Suppressor macrophage treated with lipopolysaccharide for 1 hour (primary cell): Measurements from ENCODE around the gene BLTP3B.

Experiments used
- DNase-seq, 3 donors: peaks; one replicate each; pipeline ENCODE4 v3.0.0-alpha.2; 2020 to 2022

The BLTP3B gene

DNA sequence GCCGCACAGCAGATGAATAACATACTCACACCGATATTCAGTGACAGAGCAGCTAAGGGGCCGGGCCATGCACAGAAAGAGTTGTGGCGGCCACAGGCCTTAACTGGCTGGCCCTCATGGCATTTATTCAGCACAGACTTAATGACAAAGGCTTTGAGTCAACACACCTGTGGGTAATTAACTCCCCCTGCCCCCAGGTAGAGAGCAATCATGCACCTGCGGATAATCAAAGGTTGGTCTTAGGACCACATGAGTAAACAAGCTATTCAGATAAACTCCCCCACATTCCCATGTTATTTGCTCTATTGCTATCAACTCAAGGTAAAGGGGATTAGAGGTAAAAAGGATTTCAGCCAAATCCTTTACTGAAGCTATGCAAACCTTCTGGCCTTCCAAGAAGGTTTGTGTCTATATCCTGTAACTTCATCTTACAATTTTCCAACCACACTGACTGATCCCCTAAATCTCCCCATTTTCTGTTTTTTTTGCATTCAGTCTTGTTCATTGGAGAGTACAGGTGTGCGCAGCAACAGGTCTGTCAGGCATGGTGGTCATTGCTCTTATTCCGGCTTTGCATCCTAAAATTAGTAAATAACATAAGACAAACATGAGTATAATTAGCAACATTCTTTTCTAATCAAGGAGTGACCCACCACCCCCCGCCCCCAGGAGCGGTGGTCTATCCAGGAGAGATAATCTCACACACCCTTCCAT lies 16.9 kb upstream of the BLTP3B start:
- DNase-seq = no peak

DNA sequence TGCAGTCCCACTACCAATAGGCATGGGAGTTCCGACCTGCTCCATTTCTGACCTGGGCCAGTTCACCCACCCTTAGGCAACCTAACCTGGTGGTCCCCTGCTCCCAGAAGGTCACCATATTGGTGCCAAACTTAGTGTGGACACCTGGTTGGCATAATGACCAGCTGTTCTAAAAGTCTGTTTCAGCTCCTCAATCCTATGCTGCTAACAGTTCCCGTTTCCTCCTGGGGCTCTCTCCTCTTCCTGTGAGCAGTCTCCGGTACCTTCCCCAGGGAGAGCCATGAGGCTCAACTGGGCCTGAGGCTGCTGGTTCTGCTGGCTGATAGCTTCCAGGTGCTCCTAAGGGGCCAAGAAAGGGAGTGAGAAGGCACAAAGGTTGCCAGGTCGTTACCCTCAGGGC lies 15.9 kb upstream of the BLTP3B start:
- no peak for DNase-seq

DNA sequence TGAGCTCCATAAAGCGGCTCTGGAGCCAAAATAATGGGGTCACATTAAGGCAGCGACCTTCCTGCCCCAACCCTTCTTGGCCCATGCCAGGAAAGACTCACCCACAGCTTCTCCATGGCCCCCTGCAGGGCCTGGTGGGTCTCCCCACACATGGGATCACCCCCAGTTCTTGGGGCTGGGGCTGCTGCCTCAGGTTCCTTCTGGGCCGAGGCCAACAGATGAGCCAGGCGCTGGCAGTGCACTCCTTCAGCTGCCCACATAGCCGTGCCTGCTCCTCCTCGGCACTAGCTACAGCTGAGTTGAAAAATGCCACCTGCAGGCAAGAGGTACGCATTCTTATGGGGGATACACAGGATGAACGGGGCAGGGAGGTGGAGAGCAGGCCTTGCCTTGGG lies 14.8 kb upstream of the BLTP3B start:
- DNase-seq = no peak

DNA sequence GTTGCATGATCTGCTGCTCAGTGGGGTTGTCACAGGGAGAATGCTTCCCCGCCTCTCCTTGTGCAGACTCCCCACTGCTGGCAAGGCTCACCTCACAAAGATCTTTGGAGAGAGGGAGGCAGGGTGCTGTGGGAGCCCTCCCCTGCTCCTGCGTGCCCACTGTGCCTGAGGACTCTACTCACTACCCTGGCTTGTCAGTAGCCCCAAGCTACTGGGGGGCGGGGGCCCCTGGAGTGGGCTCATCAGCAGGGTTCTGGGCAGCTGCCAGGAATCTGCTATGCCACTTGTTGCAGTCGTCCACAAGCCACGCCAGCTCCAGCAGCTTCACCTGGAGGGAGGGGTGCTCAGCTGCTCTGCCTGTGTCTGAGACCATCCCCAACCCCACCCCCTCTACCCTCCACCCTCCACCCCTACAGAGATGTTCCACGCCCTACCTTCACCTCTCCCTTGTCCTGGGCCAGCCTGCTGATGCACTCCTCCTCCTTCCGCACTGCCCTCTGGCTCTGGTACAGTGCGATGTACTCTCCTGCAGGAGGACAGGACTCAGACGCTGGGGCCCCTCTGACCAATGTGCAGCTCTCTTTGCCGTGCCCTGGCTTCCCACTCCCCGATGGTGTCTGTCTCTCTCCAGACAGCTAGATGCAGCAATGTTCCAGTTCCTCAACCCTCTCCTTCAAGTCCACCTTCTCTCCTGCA lies 14.2 kb upstream of the BLTP3B start:
- no peak for DNase-seq

DNA sequence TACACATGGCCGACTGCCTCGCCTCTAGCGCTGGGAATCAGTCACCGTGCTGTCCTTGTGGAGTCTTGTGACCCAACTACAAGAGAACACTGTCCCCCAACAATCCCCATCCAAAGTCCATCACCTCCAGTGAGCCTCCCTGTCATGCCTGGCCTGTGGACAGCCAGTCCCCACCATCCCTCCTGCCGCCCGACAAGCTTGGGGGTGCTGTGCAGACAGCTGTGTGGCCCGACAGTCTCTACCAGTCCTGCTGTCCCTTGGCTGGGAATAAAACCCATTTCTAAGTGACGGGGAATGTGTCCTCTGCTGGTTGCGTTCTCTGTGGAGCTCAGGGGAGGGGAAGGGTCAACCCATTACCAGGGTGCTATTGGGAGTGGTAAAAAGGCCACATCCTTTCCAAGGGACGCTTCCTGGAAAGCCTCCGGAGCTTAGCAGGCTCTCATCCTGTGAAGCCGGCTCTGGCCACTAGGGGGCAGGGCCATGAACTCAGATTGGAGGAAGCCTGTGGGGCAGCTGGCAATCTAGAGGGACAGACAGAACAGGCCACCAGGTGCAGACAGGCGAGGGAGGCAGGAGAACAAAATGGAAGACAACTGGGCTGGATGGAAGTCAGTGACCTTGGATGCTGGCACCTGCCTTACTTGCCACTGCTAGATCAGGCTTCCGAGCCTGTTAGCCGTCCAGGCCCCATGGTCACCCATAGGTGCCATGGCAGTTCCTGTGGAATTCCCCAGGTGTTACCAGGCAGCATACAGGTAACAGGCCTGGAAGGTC lies 12.0 kb upstream of the BLTP3B start:
- DNase-seq = peak; percentile 77 to 89 (median 84)

DNA sequence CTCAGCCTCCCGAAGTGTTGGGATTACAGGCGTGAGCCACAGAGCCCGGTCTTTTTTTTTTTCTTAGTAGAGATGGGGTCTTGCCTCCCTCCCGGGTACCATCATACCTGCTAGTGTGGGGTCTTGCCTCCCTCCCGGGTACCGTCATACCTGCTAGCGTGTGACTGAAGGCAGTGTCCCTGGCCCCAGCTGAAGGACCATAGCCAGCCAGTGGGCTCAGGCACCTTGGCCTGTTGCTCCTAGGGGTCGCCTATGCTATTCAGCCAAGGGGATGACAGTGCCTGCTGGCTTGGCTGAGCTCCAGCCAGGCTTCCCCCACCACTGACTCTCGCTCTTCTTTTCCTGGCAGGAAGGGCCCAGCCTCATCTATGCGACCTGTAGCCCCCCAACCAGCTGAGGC lies 10.5 kb upstream of the BLTP3B start:
- DNase-seq = no peak

DNA sequence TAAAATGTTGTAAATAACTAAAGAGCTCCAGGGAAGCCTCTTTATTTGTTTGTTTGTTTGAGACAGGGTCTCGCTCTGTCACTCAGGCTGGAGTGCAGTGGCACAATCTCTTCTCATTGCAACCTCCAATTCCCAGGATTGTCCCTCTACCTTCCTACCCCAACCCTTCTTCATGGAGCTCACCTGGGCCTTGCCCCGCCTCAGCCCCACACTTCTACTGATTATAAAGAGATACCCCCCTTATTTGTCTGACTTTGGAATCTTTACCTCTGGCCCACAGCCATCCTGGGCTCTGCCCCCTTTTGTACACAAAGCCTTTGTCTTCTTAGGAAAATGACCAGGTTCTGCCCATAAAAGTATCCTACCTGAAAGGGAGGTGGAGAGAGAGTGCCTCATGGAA lies 9.1 kb upstream of the BLTP3B start:
- DNase-seq = no peak

DNA sequence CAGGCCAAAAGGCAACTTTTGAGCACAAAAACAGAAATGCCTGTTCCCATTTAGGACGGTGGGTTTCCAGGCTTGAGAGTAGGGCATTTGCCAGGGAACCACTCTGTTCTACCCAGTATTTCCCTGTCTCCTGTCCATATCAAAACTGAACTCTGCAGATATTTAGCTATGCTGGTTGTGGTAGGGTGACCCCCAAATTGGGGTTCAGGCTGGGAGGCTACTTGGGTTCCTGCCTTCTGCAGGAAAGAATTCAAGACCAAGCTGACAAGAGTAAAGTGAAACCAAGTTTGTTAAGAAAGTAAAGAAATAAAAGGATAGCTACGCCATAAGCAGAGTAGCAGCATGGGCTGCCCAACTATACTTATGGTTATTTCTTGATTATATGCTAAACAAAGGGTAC lies 3.6 kb upstream of the BLTP3B start:
- no peak for DNase-seq

DNA sequence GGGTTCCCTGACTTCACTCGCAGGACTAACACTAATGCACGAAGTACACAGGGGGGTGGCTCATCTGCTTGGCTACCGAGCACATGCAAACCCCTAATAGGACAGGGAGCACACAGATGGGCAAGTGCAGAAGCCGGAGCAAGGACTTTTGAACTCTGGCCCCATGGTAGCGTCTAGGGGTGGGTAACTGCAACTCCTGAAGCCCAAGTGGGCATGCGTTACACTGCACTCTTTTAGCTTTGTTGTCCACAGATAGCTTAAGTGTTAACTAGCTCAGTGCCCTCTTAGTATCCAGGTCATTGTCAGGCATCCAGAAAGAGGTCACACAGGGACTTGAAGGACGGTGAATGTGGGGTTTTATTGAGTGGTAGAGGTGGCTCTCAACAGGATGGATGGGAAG lies 3.0 kb upstream of the BLTP3B start:
- DNase-seq = no peak

DNA sequence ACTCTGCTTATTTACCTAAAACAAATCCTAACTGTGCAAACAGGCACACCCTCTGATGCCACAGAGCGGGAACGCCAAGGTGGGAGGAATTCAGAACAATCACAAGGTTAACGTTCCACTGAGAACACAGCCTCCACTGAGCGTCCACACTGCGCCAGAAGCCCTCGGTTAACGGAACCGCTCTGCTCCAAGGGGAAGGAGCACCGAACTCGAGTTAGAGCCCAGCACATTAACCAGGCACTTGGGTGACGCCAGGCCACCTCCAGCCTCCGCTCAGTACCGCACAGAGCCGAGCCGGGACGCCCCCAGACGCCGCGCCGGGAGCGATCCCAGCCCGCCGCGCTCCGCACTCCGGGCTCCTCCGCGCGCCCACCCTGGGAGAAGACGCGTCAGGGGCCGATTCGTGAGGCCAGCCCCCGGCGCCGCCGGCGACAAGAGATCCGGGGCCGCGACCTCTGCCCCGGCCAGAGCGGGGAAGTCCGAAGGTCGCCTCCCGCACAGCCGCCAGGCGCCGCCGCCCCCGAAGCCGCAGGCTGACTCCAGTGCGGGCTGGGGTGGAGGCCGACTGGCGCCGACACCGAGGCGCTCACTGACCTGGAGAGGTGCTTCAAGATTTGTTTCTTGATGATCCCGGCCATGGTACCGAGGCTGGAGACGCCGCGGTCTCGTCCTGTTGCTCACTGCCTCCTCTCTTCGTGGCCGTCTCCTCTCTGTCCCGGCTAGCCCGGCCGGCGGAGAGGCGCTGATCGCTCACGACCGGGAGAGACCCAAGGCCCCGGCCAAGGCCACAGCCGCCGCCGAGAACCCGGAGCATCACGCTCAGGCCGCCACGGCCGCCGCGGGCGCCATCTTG lies 450 bp downstream of the BLTP3B start:
- peak; percentile 48 to 65 (median 52) for DNase-seq

DNA sequence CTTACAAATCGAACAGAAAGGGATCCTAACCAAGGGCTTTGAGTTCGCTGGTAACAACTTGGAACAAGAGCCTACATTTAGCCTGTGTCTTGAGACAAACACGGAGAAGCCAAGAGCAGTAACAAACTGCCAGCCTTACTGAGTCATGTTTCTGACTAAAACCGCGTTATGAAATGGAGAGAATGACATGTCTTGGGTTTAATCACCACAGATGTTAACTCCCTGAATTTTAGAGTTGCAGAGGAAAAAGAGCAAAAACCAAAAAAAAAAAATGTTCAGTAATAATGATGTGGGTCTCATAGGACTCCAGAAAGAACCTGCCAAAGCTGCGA lies 1.0 kb downstream of the BLTP3B start:
- peak; percentile 71 to 92 (median 91) for DNase-seq

DNA sequence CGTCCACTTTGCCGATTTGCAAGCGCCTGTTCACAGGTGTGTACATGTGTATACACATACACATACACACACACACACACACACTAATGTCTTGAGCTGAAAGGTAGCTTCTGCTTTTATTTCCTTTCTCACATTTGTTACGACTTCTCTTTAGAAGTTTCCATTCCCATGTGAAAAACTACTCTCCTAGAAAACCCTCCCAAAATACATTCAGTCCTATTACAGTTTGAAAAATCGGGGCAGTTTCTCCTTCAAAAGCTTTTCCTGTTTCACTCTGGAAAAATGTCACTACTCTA lies 3.9 kb downstream of the BLTP3B start:
- DNase-seq = no peak

DNA sequence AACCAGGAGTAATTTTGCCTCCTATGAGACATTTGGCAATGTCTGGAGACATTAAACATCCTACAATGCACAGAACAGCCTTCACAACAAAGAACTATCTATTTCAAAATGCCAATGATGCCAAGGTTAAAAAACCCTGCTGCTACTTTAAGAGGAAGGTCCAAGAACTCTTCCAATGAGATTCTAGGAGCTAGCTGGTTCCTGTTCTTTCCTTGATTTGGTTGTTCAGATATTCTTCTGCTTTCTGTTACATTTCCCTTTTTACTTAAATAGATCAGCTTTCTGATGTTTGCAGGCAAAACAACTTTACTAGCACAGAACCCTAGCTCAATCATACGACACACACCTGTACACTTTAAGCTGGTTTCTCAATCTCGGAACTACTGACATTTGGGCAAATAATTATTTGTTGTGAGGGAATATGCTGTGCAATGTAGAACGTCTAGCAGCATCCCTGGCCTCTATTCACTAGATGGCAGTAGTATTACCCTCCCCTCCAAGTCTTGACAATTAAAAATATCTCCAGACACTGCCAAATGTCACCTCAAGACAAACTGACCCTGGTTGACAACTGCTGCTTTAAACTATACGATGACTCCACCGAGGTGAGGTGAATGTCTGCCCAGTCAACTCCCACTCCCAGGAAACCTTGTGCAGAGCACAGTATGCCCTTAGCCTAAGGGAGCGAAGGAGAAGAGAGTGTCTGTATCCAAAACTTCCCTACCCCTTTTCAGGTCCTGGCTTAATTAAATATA lies 4.4 kb downstream of the BLTP3B start:
- DNase-seq = peak; percentile 51 to 70 (median 68)

DNA sequence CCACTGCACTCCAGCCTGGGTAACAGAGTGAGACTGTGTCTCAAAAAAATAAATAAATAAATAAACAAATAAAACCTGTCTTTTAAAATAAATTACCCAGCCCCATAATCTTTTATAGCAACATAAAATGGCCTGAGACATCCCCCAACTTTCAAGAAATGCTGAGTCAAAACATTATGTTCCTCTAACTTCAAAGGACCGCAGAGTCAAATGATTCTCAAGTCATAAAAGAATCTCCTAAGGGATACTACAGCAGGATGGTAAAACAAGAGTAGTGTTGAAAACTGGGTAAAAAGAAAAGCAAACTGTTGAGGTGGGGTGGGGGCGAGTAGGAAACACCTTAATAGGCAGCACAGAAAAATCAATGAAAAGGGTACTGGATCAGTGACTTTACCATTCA lies 9.5 kb downstream of the BLTP3B start:
- DNase-seq = no peak

DNA sequence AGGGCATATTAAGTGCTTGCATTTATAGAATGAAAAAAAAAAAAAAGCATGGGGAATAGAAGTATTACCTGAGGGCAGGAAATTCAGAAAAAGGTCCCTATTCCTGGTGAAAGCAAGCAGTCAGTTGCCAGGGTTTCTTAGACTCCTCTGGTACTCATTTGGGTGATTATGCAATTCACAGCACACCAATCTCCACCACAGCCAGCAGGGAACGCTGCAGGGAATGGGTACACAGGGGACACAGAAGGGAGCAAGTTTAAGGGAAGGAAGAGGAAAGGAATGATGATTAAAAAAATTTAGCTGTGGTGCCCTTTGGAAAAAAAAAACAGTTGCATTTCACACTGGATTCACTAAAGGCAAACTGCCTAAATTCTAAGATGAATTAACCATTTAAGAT lies 14.2 kb downstream of the BLTP3B start:
- DNase-seq = peak; percentile 59 to 64 (median 64)

DNA sequence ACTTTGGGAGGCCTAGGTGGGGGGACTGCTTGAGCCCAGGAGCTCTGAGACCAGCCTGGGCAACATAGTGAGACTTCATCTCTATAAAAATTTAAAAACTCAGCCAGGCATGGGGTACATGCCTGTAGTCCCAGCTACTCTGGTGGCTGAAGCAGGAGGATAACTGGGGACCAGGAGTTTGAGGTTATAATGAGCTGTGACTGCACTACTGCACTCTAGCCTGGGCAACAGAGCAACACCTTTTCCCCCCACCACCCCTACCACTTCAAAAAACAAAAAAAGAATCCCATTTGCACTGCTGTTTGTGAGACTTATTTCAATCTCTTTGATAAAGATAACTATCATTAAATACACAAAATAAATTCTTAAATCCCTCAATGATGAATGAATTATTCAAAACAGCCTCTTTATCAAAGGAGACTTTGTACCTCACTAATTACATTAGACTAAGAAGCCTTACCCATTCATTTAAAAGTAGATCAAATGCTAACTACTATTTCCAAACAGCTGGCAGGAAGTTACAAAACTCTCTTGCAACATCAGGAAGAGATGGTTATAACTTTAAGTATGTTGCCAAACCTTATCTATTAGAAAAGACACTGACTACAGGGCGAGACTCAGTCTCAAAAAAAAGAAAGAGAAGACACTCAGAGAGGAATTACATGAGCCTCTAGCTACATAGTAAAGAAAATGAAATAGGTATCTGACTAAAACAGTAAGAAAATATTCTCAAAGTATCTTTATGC lies 14.7 kb downstream of the BLTP3B start:
- peak; percentile 39 to 80 (median 79) for DNase-seq

DNA sequence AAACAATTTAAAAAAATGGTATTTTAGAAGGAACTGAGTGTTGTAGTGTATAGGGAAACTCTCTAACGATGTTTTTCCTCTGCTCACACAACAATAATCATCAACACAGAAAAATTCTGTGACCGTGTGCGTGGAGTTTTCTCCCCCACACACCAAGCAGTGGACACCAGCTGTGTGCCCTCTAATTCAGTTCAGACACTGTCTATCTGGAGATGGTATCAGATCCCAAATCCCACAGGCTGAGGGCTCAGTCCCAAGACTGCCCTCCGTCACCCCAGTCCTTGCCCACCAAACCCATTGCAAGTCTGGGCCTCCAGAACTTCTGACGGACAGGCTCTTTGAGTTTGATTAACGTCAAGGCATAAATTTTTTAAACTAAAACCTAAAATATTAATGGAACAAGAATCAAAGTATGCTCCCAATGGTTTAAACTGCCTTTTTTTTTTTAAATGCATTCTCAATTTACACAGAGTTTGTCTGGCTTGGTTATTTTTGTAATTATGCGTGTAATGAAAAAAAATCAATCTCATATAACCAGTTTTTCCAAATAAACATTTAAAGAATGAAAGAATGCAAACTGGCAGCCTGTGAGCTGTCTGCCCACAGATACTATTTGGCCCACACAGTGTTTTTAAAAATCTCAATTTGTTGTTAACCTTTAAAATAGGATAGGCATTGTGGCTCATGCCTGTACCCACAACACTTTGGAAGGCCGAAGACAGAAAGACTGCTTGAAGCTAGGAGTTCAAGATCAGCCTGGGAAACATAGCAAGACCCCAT lies 19.2 kb downstream of the BLTP3B start:
- DNase-seq = no peak

DNA sequence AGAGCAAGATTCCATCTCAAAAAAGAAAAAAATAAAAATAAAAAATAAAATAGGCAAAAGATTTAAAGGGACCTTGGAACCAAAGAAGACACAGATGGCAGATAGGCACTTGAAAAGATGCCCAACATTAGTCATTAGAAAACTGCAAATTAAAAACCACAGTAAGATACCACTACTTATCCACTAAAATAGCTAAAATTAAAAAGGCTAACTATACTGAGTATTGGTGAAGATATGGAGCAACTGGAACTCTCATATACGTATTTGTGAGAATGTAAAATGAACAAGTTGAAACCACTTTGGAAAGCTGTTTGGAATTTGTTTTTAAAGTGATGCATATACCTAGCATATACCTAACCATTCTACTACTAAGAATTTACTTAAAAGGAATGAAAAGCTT lies 22.3 kb downstream of the BLTP3B start:
- no peak for DNase-seq

DNA sequence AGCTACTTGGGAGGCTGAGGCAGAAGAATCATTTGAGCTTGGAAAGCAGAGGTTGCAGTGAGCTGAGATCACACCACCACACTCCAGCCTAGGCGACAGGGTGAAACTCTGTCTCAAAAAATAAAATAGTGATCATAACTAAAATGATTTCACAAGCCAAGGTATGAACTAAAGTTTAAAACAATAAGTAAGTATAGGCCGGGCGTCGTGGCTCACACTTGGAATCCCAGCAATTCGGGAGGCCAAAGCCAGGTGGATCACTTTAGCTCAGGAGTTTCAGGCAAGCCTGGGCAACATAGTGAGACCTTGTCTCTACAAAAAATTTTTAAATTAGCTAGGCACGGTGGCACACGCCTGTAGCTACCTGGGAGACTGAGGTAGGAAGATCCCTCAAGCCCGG lies 27.4 kb downstream of the BLTP3B start:
- no peak for DNase-seq

DNA sequence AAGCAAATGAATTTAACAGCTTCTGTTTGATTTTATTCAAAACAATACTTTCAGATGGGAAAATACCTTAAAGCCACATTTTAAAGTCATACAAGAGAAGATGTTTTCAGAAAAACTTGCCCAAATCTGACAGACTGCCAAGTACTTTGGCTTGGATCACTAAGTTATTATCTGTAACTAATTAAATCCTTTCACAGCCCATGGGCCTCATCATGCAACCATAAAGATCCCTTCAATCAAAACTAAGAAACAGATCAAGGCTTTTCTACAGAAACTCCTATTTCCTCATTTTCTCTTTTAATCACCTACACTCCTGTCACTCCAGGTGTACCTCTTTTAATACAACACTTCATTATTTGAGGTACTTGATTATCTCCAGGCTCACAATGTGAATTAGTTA lies 28.1 kb downstream of the BLTP3B start:
- DNase-seq = no peak

DNA sequence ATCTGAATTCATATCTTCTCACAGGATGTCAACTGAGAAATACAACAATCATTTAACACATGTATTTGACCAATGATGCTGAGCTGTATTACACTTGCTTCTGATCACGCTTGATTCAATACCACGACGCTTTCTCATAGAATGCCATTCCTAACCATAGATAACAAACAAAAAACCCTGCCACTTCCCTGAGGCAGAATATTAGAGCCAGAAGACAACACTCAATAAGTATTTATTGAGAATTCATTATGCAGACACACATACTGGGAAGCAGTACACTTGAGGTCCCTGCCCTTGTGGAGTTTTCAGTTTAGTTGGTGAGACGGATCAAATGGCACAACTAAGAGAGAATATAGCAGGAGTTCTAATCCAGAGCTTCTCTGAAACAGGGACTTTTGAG lies 32.4 kb downstream of the BLTP3B start:
- DNase-seq = no peak
